ENCODE measurements around the gene OSTF1.

Gene OSTF1

GRCh38 chr9:75167281-75167680 lies 79.0 kb downstream of the OSTF1 start:
- TF ChIP-seq CTCF (IDR thresholded peaks at IDR 0.05; ENCODE audit: low read depth, low read length, missing control alignments) = no peak
- no peak overlapping the region for H3K4me3 ChIP-seq (replicated peaks; ENCODE audit: low read depth, low read length)
- no peak for DNase-seq (ENCODE audit: extremely low read depth, low read depth)

GRCh38 chr9:75168270-75169178 lies 80.2 kb downstream of the OSTF1 start:
- DNase-seq (ENCODE audit: extremely low read depth, low read depth) = no peak

GRCh38 chr9:75169623-75170022 lies 81.3 kb downstream of the OSTF1 start:
- DNase-seq (ENCODE audit: extremely low read depth, low read depth) = no peak
- H3K4me3 ChIP-seq (replicated peaks; ENCODE audit: low read depth, low read length) = no peak overlapping the region
- TF ChIP-seq CTCF (IDR thresholded peaks at IDR 0.05; ENCODE audit: low read depth, low read length, missing control alignments) = no peak

More at GRCh38 chr9:75168270-75169178, 80.2 kb downstream of the OSTF1 start:
- TF ChIP-seq CTCF (IDR thresholded peaks at IDR 0.05; ENCODE audit: low read depth, low read length, missing control alignments) = no peak
- H3K4me3 ChIP-seq (replicated peaks; ENCODE audit: low read depth, low read length) = no peak overlapping the region

GRCh38 chr9:75170898-75171360 lies 82.6 kb downstream of the OSTF1 start:
- no peak for DNase-seq (ENCODE audit: extremely low read depth, low read depth)
- TF ChIP-seq CTCF (IDR thresholded peaks at IDR 0.05; ENCODE audit: low read depth, low read length, missing control alignments) = no peak
- H3K4me3 ChIP-seq (replicated peaks; ENCODE audit: low read depth, low read length) = no peak overlapping the region

- no peak for DNase-seq (ENCODE audit: extremely low read depth, low read depth)
- TF ChIP-seq CTCF (IDR thresholded peaks at IDR 0.05; ENCODE audit: low read depth, low read length, missing control alignments) = no peak
- H3K4me3 ChIP-seq (replicated peaks; ENCODE audit: low read depth, low read length) = no peak overlapping the region
Measured at GRCh38 chr9:75175395-75175794, 87.1 kb downstream of the OSTF1 start.

- H3K4me3 ChIP-seq (replicated peaks; ENCODE audit: low read depth, low read length) = no peak overlapping the region
- no peak for DNase-seq (ENCODE audit: extremely low read depth, low read depth)
- TF ChIP-seq CTCF (IDR thresholded peaks at IDR 0.05; ENCODE audit: low read depth, low read length, missing control alignments) = no peak
Measured at GRCh38 chr9:75176037-75176436, 87.7 kb downstream of the OSTF1 start.

Measured in HFF-Myc (cell line).